GM21367 (cell line): ENCODE measurements around the gene CORIN.

Source experiments
- ATAC-seq: cut with Tn5 transposase; IDR thresholded peaks from one replicate; pipeline ENCODE4 v1.9.1; 2021; ENCODE audit not compliant: unreplicated experiment

Gene CORIN

GRCh38 chr4:47831026-47831679, 6.7 kb downstream of the CORIN start:
- no peak for ATAC-seq

- ATAC-seq = no peak
Measured at GRCh38 chr4:47830265-47831025, 7.4 kb downstream of the CORIN start.

- ATAC-seq = no peak
Measured at GRCh38 chr4:47829438-47829837, 8.4 kb downstream of the CORIN start.

- no peak for ATAC-seq
Measured at GRCh38 chr4:47827343-47828047, 10.4 kb downstream of the CORIN start.

- ATAC-seq = no peak
Measured at GRCh38 chr4:47824840-47825239, 13.0 kb downstream of the CORIN start.

- no peak for ATAC-seq
Measured at GRCh38 chr4:47819178-47819577, 18.7 kb downstream of the CORIN start.

GRCh38 chr4:47817275-47817674, 20.6 kb downstream of the CORIN start:
- no peak for ATAC-seq

GRCh38 chr4:47816748-47817147, 21.1 kb downstream of the CORIN start:
- ATAC-seq = no peak

GRCh38 chr4:47814618-47815295, 23.1 kb downstream of the CORIN start:
- no peak for ATAC-seq

GRCh38 chr4:47809654-47810203, 28.1 kb downstream of the CORIN start:
- no peak for ATAC-seq

GRCh38 chr4:47804598-47804997, 33.3 kb downstream of the CORIN start:
- no peak for ATAC-seq

GRCh38 chr4:47801481-47802002, 36.3 kb downstream of the CORIN start:
- ATAC-seq = no peak

GRCh38 chr4:47798165-47798564, 39.7 kb downstream of the CORIN start:
- no peak for ATAC-seq

- ATAC-seq = no peak
Measured at GRCh38 chr4:47791965-47792364, 45.9 kb downstream of the CORIN start.

GRCh38 chr4:47790105-47790504, 47.8 kb downstream of the CORIN start:
- ATAC-seq = no peak

GRCh38 chr4:47788126-47788525, 49.7 kb downstream of the CORIN start:
- no peak for ATAC-seq

GRCh38 chr4:47786958-47787370, 50.9 kb downstream of the CORIN start:
- peak; percentile 65 for ATAC-seq

GRCh38 chr4:47785153-47785552, 52.7 kb downstream of the CORIN start:
- no peak for ATAC-seq

- no peak for ATAC-seq
Measured at GRCh38 chr4:47784222-47784621, 53.6 kb downstream of the CORIN start.

GRCh38 chr4:47776353-47776752, 61.5 kb downstream of the CORIN start:
- ATAC-seq = no peak

GRCh38 chr4:47774079-47774478, 63.8 kb downstream of the CORIN start:
- ATAC-seq = no peak
